Measurements from ENCODE around the gene ZNF569.

ZNF569 gene

DNA sequence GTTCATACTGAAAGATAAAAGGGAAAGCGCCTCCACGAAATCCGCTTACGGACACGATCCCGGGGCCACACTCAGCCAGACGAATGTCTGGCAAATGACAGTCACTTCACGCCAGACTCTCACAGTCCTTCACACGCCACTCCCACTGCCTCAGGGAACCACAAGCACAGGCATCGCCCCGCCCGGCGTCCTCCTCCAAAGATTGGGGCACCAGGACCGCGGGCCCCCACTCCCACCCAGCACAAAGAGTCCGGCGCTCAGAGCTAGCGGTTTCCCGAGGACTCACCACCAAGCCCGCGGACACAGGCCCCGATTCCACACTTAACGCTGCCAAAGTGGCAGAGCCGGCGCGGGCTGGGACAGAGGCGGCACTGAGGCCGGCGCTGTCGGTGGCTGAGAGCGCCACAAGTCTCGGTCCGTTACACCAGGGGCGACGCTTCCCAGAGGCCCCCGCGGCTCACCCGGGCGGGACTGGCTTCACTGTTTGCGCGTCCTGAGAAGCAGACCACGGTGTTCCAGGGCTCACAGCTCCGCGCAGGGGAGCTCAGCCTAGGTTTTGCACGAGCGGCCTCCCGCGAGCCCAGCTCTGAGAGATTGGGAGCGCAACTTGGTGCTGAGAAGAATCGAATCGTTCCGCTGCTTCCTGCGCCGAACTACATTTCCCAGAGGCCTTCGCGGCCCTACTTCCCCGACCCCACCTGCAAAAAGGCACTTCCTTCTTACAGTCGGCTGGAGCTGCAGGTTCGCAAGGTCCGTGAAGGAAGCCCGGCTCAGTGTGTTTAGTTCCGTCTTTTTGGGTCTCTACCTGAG, at the start of gene ZNF569:
Gene ZNF569, minus strand, starts transcription at position 647 of the 810 bp plus-strand sequence. CDS start 22,523 bp downstream, outside the sequence.
- intact Hi-C loops (cut with DNase I; ENCODE audit: low total_unique reads): no loop called here
- peak within 1 kb of the TSS; percentile 73 to 74 for H3K4me3 ChIP-seq
- H3K36me3 ChIP-seq: peaks cover 29 to 40% (median 38%) of the 10 kb centered on the region in 3 donors
- peaks cover 0 to 14% (median 1%) of the 10 kb centered on the region in 3 donors for H3K9me3 ChIP-seq
- H3K27me3 ChIP-seq: no peaks in the 10 kb centered on the region
- H3K27ac ChIP-seq: peak within 1 kb of the TSS; percentile 90
- DNase-seq: peak; percentile 92 to 95
- peaks cover 0 to 28% (median 16%) of the 10 kb centered on the region in 4 donors for H3K4me1 ChIP-seq
- TF ChIP-seq, protein P1, sequence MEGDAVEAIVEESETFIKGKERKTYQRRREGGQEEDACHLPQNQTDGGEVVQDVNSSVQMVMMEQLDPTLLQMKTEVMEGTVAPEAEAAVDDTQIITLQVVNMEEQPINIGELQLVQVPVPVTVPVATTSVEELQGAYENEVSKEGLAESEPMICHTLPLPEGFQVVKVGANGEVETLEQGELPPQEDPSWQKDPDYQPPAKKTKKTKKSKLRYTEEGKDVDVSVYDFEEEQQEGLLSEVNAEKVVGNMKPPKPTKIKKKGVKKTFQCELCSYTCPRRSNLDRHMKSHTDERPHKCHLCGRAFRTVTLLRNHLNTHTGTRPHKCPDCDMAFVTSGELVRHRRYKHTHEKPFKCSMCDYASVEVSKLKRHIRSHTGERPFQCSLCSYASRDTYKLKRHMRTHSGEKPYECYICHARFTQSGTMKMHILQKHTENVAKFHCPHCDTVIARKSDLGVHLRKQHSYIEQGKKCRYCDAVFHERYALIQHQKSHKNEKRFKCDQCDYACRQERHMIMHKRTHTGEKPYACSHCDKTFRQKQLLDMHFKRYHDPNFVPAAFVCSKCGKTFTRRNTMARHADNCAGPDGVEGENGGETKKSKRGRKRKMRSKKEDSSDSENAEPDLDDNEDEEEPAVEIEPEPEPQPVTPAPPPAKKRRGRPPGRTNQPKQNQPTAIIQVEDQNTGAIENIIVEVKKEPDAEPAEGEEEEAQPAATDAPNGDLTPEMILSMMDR (IDR thresholded peaks at IDR 0.05): no peak

DNA sequence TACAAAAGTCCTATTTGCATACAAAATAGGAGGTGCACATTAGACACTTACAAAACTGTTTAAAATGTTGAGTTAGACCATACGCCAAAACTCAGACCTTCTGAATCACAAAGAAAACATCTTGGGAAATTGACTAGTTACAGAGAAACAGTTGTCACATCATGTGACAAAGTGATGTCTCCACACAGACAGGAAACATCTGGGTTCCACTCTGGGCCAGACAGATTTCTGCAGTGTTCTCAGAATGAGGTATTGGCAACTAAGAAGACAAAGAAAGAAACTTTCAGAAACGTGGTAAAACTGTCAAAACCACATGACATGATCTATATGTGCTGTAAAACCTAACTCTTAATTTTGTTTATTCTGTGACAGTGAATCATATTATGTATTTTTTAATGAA, 46.2 kb upstream of the ZNF569 start:
- intact Hi-C loops (cut with DNase I; ENCODE audit: low total_unique reads): no loop called here
- peaks cover 0 to 36% (median 0%) of the 10 kb centered on the region in 3 donors for H3K9me3 ChIP-seq
- H3K4me1 ChIP-seq: no peaks in the 10 kb centered on the region
- H3K27me3 ChIP-seq: no peaks in the 10 kb centered on the region
- DNase-seq: no peak
- H3K4me3 ChIP-seq: no peak overlapping the region
- H3K27ac ChIP-seq: no peak overlapping the region
- TF ChIP-seq, protein P1 (IDR thresholded peaks at IDR 0.05): no peak
- peaks cover 68 to 90% (median 73%) of the 10 kb centered on the region in 3 donors for H3K36me3 ChIP-seq

DNA sequence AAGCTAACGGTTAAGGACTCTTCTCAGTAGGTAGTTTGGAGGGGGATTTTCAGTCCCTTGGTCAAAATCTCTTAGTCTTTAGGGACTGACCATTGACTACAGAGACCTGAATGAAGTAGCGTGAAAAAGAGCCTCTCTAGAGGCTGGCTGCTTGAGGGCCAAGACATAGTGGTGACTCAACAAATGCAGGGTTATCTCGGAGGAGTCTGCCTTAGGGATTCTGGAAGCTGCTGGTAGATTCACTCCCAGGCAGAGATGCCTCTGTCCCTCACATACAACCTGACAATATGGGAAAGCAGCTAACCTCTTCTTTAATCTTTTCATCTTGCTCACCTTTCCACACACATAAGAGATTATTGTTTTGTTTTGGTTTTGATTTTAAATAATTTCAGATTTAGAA, 44.6 kb upstream of the ZNF569 start:
- peaks cover 0 to 21% (median 0%) of the 10 kb centered on the region in 3 donors for H3K9me3 ChIP-seq
- H3K27me3 ChIP-seq: no peaks in the 10 kb centered on the region
- peaks cover 53 to 74% (median 61%) of the 10 kb centered on the region in 3 donors for H3K36me3 ChIP-seq
- no peak overlapping the region for H3K4me3 ChIP-seq
- peaks cover 0 to 10% (median 0%) of the 10 kb centered on the region in 4 donors for H3K4me1 ChIP-seq
- intact Hi-C loops (cut with DNase I; ENCODE audit: low total_unique reads): no loop called here
- H3K27ac ChIP-seq: no peak overlapping the region
- no peak for DNase-seq
- TF ChIP-seq, protein P1 (IDR thresholded peaks at IDR 0.05): no peak

DNA sequence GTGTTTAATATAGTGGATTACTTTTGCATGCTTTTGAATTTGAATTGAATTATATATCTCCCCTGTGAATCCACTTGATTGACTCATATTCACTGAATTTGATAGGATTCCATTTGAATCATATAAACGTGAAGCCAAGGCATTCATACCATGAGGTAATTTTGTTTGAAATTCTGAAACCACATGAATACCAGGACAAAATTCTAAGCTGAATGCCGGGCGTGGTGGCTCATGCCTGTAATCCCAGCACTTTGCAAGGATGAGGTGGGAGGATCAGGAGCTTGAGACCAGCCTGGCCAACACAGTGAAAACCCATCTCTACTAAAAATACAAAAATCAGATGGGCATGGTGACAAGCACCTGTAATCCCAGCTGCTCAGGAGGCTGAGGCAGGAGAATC, 43.9 kb upstream of the ZNF569 start:
- DNase-seq: no peak
- intact Hi-C loops (cut with DNase I; ENCODE audit: low total_unique reads): no loop called here
- no peaks in the 10 kb centered on the region for H3K27me3 ChIP-seq
- peaks cover 0 to 19% (median 0%) of the 10 kb centered on the region in 3 donors for H3K9me3 ChIP-seq
- TF ChIP-seq, protein P1 (IDR thresholded peaks at IDR 0.05): no peak
- H3K36me3 ChIP-seq: peaks cover 47 to 67% (median 54%) of the 10 kb centered on the region in 3 donors
- H3K4me1 ChIP-seq: peaks cover 0 to 10% (median 0%) of the 10 kb centered on the region in 4 donors
- no peak overlapping the region for H3K27ac ChIP-seq
- no peak overlapping the region for H3K4me3 ChIP-seq

DNA sequence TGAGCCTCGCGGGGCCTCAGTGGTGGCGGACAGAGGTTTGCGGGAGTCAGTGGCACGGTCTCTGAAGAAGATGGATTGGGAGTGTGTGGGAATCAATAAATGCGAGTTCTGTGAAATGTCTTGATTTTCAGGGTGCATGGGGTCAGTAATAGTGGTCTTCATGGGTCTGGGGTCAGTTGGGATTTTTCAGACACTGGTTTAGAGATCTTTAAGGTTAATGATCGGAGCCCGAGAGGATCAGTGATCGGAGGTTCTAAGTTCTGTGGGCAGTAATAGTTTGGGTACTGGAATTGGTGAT, 39.9 kb upstream of the ZNF569 start:
- TF ChIP-seq, protein P1 (IDR thresholded peaks at IDR 0.05): no peak
- H3K4me1 ChIP-seq: peaks cover 0 to 19% (median 3%) of the 10 kb centered on the region in 4 donors
- peak overlapping the region; percentile 70 to 80 for H3K4me3 ChIP-seq
- no peak for DNase-seq
- peaks cover 0 to 7% (median 0%) of the 10 kb centered on the region in 3 donors for H3K9me3 ChIP-seq
- peak overlapping the region; percentile 87 to 98 for H3K27ac ChIP-seq
- intact Hi-C loops (cut with DNase I; ENCODE audit: low total_unique reads): loop anchor here (5.0 kb wide), 1 partner anchor 145 kb away; no protein-coding TSS in a partner anchor
- H3K27me3 ChIP-seq: no peaks in the 10 kb centered on the region
- peaks cover 11 to 30% (median 16%) of the 10 kb centered on the region in 3 donors for H3K36me3 ChIP-seq

Measured in tibial artery (tissue), 4 donors.